Mesendoderm (in vitro differentiated cells): ENCODE measurements around the gene ANXA11.
"Not testable (repeated sequence)": the region's sequence is repeated elsewhere in the genome, so short reads cannot be mapped to it uniquely, and the experiment has no call there.

Experiments
- DNase-seq: peaks from one replicate; pipeline ENCODE4 v3.0.0; 2013
- H2AK5ac ChIP-seq: 2 replicates; pipeline ENCODE4 v1.6.1; 2013; ENCODE audit warnings: low read length, inconsistent platforms
- H2BK120ac ChIP-seq: 2 replicates; pipeline ENCODE4 v1.6.1; 2013; ENCODE audit warnings: low read depth, mild to moderate bottlenecking, low read length, moderate library complexity, mixed read lengths
- H2BK15ac ChIP-seq: replicated peaks from 2 replicates; pipeline ENCODE4 v1.6.1; 2013; ENCODE audit warnings: low read depth, mild to moderate bottlenecking, moderate library complexity
- H2BK5ac ChIP-seq: 2 replicates; pipeline ENCODE4 v1.6.1; 2013; ENCODE audit warnings: low read length, inconsistent platforms
- H3K18ac ChIP-seq: 2 replicates; pipeline ENCODE4 v1.6.1; 2013; ENCODE audit warnings: mild to moderate bottlenecking, low read length, mixed read lengths
- H3K23ac ChIP-seq: one replicate; pipeline ENCODE4 v1.6.1; 2013; ENCODE audit warnings: low read length
- H3K27ac ChIP-seq: 2 replicates; pipeline ENCODE4 v1.5.1; 2013; ENCODE audit warnings: low read depth, mild to moderate bottlenecking, inconsistent platforms, low read length, moderate library complexity
- H3K27me3 ChIP-seq: 2 replicates; pipeline ENCODE4 v1.6.1; 2013; ENCODE audit warnings: low read length, control low read depth, mild to moderate bottlenecking, inconsistent platforms; ENCODE audit not compliant: insufficient read depth, poor library complexity
- H3K36me3 ChIP-seq: 2 replicates; pipeline ENCODE4 v1.6.1; 2013; ENCODE audit warnings: low read length, inconsistent platforms; ENCODE audit not compliant: control insufficient read depth, insufficient read depth
- H3K4ac ChIP-seq: one replicate; pipeline ENCODE4 v1.6.1; 2013; ENCODE audit warnings: low read depth, mild to moderate bottlenecking, low read length, moderate library complexity
- H3K4me1 ChIP-seq: 2 replicates; pipeline ENCODE4 v1.6.1; 2013; ENCODE audit warnings: low read depth, low read length, inconsistent platforms; ENCODE audit not compliant: control insufficient read depth
- H3K4me2 ChIP-seq: 2 replicates; pipeline ENCODE4 v1.6.1; 2013; ENCODE audit warnings: low read length
- H3K4me3 ChIP-seq: 2 replicates; pipeline ENCODE4 v1.5.1; 2013; ENCODE audit warnings: mild to moderate bottlenecking, low read length
- H3K56ac ChIP-seq: one replicate; pipeline ENCODE4 v1.6.1; 2013; ENCODE audit warnings: low read length
- H3K79me1 ChIP-seq: 2 replicates; pipeline ENCODE4 v1.6.1; 2013; ENCODE audit warnings: low read length, inconsistent platforms
- H3K79me2 ChIP-seq: 2 replicates; pipeline ENCODE4 v1.6.1; 2013; ENCODE audit warnings: mild to moderate bottlenecking, low read length; ENCODE audit not compliant: control insufficient read depth, insufficient read depth
- H3K9ac ChIP-seq: 2 replicates; pipeline ENCODE4 v1.6.1; 2013; ENCODE audit warnings: low read length, inconsistent platforms
- H4K5ac ChIP-seq: one replicate; pipeline ENCODE4 v1.6.1; 2013; ENCODE audit warnings: low read length
- H4K8ac ChIP-seq: one replicate; pipeline ENCODE4 v1.6.1; 2013; ENCODE audit warnings: low read depth, mild to moderate bottlenecking, control low read depth, low read length, moderate library complexity
- WGBS: extraction: QIAGEN DNeasy Blood & Tissue Kit; methylation state at CpG from one replicate; pipeline ENCODE4 v1.1.7; 2013; ENCODE audit warnings: low lambda C conversion rate, missing lambda C conversion rate; ENCODE audit not compliant: insufficient coverage; ENCODE audit errors: extremely low coverage; 5-methylcytosine and 5-hydroxymethylcytosine counted together

The ANXA11 gene

DNA sequence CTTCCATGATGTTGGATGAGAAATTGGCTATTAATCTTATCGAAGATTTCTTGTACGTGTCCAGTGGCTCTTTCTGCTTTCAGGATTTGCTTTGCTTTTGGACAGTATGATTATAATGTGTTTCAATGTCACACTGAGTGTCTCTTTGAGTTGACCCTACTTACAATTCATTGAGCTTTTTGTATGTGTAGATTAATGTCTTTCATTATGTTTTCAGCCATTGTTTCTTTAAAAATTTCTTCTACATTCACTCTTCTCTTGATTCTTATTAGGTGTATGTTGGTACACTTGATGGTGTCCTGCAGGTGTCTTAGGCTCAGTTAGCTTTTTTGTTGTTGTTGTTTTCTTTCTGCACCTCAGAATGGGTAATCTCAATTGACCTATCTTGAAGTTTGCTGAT lies 56.2 kb downstream of the ANXA11 start:
- Histone ChIP-seq H3K4me1 (no peaks in the 10 kb centered on the region), H2BK120ac (no peak overlapping the region), H3K79me1 (no peaks in the 10 kb centered on the region), H3K9ac (no peak overlapping the region), H2BK15ac (no peak overlapping the region), H3K27ac (no peak overlapping the region), H4K8ac (no peak overlapping the region), H3K4ac (no peak overlapping the region), H3K4me3 (no peak overlapping the region), H3K56ac (no peak overlapping the region), H3K79me2 (no peaks in the 10 kb centered on the region), H3K4me2 (no peak overlapping the region), H2BK5ac (no peak overlapping the region), H3K27me3 (no peaks in the 10 kb centered on the region), H4K5ac (no peak overlapping the region), H3K36me3 (no peaks in the 10 kb centered on the region), H2AK5ac (no peak overlapping the region), H3K23ac (no peak overlapping the region), H3K18ac (no peak overlapping the region)
- no CpG with 5 or more reads among the region's 2 CpGs for WGBS
- no peak for DNase-seq

DNA sequence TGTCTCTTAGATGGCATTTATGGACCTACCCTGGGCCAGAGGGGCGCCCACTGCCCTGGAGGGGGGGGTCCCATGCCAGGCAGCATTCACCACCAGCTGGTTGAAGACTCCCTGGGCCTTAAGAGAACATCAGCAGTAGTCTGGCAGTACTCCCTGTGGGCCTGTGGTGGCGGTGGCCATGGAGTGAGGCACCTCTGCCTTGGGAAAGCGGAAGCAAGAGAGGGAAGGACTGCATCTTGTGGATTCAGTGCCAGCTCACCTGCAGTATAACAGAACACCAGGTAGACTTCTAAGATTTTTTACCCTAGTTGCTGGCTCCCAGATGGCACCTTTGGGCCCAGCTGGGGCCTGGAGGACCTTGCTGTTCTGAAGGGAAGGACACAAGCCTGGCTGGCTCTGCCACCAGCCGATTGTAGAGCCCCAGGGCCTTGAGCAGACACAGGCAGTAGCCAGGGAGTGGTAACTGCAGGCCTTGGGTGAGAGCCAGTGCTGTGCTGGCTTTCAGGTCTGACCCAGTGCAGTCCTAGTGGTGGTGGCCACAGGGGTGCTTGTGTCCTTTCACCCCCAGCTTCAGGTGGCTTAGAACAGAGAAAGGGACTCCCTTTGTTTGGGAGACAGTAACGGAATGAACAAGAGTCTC lies 57.1 kb downstream of the ANXA11 start:
- H3K36me3 ChIP-seq: no peaks in the 10 kb centered on the region
- no peak overlapping the region for H2BK120ac ChIP-seq
- H3K27me3 ChIP-seq: no peaks in the 10 kb centered on the region
- no peak overlapping the region for H4K8ac ChIP-seq
- H2AK5ac ChIP-seq: no peak overlapping the region
- H3K4me2 ChIP-seq: no peak overlapping the region
- no peak overlapping the region for H3K9ac ChIP-seq
- no peaks in the 10 kb centered on the region for H3K79me2 ChIP-seq
- DNase-seq: no peak
- no peaks in the 10 kb centered on the region for H3K4me1 ChIP-seq
- H3K27ac ChIP-seq: no peak overlapping the region
- no peak overlapping the region for H3K18ac ChIP-seq
- H4K5ac ChIP-seq: no peak overlapping the region
- H2BK5ac ChIP-seq: no peak overlapping the region
- no CpG with 5 or more reads among the region's 5 CpGs for WGBS
- H3K4ac ChIP-seq: no peak overlapping the region
- H3K56ac ChIP-seq: no peak overlapping the region
- no peak overlapping the region for H2BK15ac ChIP-seq
- no peaks in the 10 kb centered on the region for H3K79me1 ChIP-seq
- H3K4me3 ChIP-seq: no peak overlapping the region
- no peak overlapping the region for H3K23ac ChIP-seq

DNA sequence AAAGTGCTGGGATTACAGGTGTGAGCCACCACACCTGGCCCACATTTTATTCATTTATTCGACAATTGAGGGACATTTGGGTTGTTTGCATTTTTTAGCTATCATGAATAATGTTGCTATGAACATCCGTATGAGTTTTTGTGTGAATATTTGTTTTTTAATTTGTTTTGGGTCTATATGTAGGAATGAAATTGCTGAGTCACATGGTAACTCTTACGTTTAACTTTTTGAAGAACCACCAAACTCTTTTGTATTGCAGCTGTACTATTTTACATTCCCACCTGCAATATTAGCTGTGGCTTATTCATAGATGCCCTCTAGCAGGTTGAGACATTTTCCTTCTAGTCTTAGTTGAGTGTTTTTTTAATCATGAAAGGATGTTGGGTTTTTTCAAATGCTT lies 58.4 kb downstream of the ANXA11 start:
- H3K4me2 ChIP-seq: no peak overlapping the region
- no CpG with 5 or more reads among the region's 3 CpGs for WGBS

DNA sequence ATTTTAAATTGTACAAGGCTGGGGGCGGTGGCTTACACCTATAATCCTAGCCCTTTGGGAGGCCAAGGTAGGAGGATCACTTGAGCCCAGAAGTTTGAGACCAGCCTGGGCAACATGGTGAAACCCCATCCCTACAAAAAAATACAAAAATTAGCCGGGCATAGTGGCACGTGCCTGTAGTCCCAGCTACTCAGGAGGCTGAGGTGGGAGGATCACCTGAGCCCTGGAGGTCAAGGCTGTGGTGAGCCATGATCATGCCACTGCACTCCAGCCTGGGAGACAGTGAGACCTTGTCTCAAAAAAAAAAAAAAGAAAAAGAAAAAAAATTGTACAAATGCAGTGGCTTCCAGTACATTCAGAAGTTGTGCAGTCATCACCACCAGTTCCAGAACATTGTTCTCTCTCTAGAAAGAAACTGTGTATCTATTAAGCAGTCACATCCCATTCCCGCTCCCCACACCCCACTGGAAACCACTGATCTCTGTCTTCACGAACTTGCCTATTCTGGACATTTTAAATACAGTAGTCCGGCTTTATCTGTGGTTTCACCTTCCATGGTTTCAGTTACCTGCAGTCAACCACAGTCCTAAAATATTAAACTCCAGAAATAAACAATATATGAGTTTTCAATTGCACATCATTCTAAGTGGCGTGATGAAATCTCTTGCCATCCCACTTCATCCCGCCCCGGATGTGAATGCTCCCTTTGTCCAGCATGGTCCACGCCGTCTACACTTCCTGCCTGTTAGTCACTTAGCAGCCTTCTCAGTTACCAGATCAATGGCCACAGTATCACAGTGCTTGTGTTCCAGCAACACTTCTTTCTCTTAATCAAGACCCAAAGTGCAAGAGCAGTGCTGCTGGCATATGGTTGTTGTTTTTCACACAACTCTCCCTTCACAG lies 59.7 kb downstream of the ANXA11 start:
- not testable (repeated sequence) for H3K4me1 ChIP-seq, H3K4ac ChIP-seq, H2BK15ac ChIP-seq, H4K5ac ChIP-seq, H3K23ac ChIP-seq, H2AK5ac ChIP-seq, H2BK5ac ChIP-seq, H3K18ac ChIP-seq, H3K27ac ChIP-seq, H4K8ac ChIP-seq, H3K79me1 ChIP-seq, H3K27me3 ChIP-seq, H3K4me3 ChIP-seq, H3K9ac ChIP-seq, H3K4me2 ChIP-seq, H3K56ac ChIP-seq, H3K36me3 ChIP-seq, H2BK120ac ChIP-seq, H3K79me2 ChIP-seq, DNase-seq
- no CpG with 5 or more reads among the region's 11 CpGs for WGBS

More for the DNA sequence above, 58.4 kb downstream of the ANXA11 start:
- Histone ChIP-seq H3K23ac (no peak overlapping the region), H4K8ac (no peak overlapping the region), H3K4ac (no peak overlapping the region), H2AK5ac (no peak overlapping the region), H3K4me3 (no peak overlapping the region), H2BK120ac (no peak overlapping the region), H3K18ac (no peak overlapping the region), H3K27ac (no peak overlapping the region), H4K5ac (no peak overlapping the region), H3K4me1 (no peaks in the 10 kb centered on the region), H3K27me3 (no peaks in the 10 kb centered on the region), H2BK15ac (no peak overlapping the region), H3K79me1 (no peaks in the 10 kb centered on the region), H3K36me3 (no peaks in the 10 kb centered on the region), H2BK5ac (no peak overlapping the region), H3K79me2 (no peaks in the 10 kb centered on the region), H3K9ac (no peak overlapping the region), H3K56ac (no peak overlapping the region)
- no peak for DNase-seq

DNA sequence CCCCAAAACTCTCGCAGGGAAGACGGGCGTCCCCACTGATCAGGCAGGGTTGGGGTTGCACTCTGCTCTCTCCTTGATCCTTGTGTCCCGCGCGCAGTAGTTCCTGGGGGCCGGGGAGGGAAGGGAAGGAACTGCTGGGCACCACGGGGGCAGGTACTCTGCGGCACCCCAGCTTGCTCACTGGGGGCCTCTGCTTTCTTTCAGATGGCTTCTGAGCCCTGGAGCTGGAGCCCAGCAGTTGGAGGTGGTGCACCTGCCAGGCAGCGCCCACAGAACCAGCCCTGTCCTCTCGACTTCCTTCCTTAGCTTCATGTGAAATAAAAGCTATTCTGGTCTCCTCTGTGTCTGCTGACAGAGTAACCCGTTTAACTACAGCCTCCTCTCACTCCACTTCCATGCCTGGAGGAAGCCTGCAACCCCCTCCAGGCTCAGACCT lies 60.6 kb downstream of the ANXA11 start:
- no peak overlapping the region for H3K23ac ChIP-seq
- no peak overlapping the region for H3K18ac ChIP-seq
- no peak overlapping the region for H3K9ac ChIP-seq
- H3K4ac ChIP-seq: no peak overlapping the region
- DNase-seq: no peak
- H2AK5ac ChIP-seq: no peak overlapping the region
- no peaks in the 10 kb centered on the region for H3K4me1 ChIP-seq
- H2BK15ac ChIP-seq: no peak overlapping the region
- H2BK120ac ChIP-seq: no peak overlapping the region
- no peak overlapping the region for H2BK5ac ChIP-seq
- H3K56ac ChIP-seq: no peak overlapping the region
- no peaks in the 10 kb centered on the region for H3K79me2 ChIP-seq
- H4K5ac ChIP-seq: no peak overlapping the region
- no peak overlapping the region for H4K8ac ChIP-seq
- WGBS: no CpG with 5 or more reads among the region's 12 CpGs
- H3K4me3 ChIP-seq: no peak overlapping the region
- no peaks in the 10 kb centered on the region for H3K36me3 ChIP-seq
- H3K4me2 ChIP-seq: no peak overlapping the region
- no peaks in the 10 kb centered on the region for H3K79me1 ChIP-seq
- no peaks in the 10 kb centered on the region for H3K27me3 ChIP-seq
- H3K27ac ChIP-seq: no peak overlapping the region
